Measurements from ENCODE around the gene TSG101.

TSG101 gene

DNA sequence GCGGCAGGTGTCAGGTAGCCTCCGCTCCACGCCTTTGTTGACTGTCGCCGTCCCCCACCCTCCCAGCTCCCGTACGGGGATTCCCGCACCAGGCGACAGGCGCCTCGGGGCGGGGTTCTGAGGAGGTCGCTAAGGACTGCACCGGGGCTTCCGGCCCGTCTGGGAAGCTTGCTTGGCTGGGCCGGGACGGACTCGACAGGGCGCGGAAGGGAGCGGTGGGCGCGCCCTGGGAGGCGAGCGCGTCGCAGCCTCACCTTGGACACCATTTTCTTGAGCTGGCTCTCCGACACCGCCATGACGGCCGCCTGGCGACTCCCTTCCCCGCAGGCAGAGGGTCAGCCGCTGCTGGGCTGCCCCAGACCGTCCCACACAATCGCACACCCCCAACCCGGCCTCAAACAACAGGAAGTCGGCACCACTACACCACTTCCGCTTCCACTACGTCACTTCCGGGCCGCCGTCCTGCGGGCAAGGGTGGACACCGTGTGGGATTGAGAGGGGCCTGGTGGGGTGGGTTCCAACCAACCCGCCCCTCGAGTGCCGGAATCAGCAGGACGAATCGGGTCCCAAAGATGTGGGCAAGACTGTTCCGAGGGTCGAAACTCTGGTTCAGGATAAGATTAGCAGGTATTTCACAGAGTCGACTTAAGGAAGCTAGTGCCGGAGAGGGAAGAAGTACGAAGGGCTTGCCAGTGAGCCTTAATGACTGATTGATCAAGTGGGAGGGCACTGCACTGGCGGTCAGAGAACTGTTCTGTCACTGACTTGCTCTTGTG lies at the start of gene TSG101 (continued):
- TF ChIP-seq ZSCAN23 (tag by site-specific recombination; IDR thresholded peaks at IDR 0.05) (no peak), SP7 (tag by site-specific recombination; IDR thresholded peaks at IDR 0.05) (peak; percentile 64), ZNF155 (tag by site-specific recombination; IDR thresholded peaks at IDR 0.05) (no peak), ZNF548 (tag by site-specific recombination; IDR thresholded peaks at IDR 0.05) (no peak), ZNF776 (tag by site-specific recombination; IDR thresholded peaks at IDR 0.05; ENCODE audit: borderline replicate concordance) (no peak), ZNF394 (tag by site-specific recombination; IDR thresholded peaks at IDR 0.05; ENCODE audit: borderline replicate concordance) (no peak), ZNF10 (tag by site-specific recombination; IDR thresholded peaks at IDR 0.05) (no peak), ZEB2 (tag by site-specific recombination; IDR thresholded peaks at IDR 0.05) (0 out of 2 replicates have a peak, but pooled peaks have one; percentile 34), KLF16 (tag by site-specific recombination; IDR thresholded peaks at IDR 0.05) (peak; percentile 49; the same call in 1 of the 2 replicates), ZNF624 (tag by site-specific recombination; IDR thresholded peaks at IDR 0.05) (no peak; the same call in 1 of the 2 replicates), ZNF391 (tag by site-specific recombination; IDR thresholded peaks at IDR 0.05; ENCODE audit: borderline replicate concordance, low read depth) (no peak), ZNF202 (tag by site-specific recombination; IDR thresholded peaks at IDR 0.05; ENCODE audit: borderline replicate concordance) (no peak), PRDM1 (tag by site-specific recombination; IDR thresholded peaks at IDR 0.05) (no peak), ZNF585B (tag by site-specific recombination; IDR thresholded peaks at IDR 0.05) (no peak), ZNF514 (tag by site-specific recombination; IDR thresholded peaks at IDR 0.05) (no peak), ZNF302 (tag by site-specific recombination; IDR thresholded peaks at IDR 0.05; ENCODE audit: low read depth) (no peak), SP2 (tag by site-specific recombination; IDR thresholded peaks at IDR 0.05) (peak; percentile 93), ZNF707 (tag by site-specific recombination; IDR thresholded peaks at IDR 0.05) (no peak), HOXD13 (CRISPR knock-in tag; IDR thresholded peaks at IDR 0.05; ENCODE audit: borderline replicate concordance) (no peak), ZNF785 (tag by site-specific recombination; IDR thresholded peaks at IDR 0.05) (no peak), ZNF211 (tag by site-specific recombination; IDR thresholded peaks at IDR 0.05; ENCODE audit: low read depth) (no peak), MYNN (tag by site-specific recombination; IDR thresholded peaks at IDR 0.05; ENCODE audit: borderline replicate concordance) (no peak), ZNF121 (tag by site-specific recombination; IDR thresholded peaks at IDR 0.05) (no peak), ZNF529 (tag by site-specific recombination; IDR thresholded peaks at IDR 0.05; ENCODE audit: insufficient replicate concordance) (no peak), ZNF571 (tag by site-specific recombination; IDR thresholded peaks at IDR 0.05) (no peak), ZNF366 (tag by site-specific recombination; conservative IDR thresholded peaks at IDR 0.05) (no peak)
- TF ChIP-seq, protein P1, sequence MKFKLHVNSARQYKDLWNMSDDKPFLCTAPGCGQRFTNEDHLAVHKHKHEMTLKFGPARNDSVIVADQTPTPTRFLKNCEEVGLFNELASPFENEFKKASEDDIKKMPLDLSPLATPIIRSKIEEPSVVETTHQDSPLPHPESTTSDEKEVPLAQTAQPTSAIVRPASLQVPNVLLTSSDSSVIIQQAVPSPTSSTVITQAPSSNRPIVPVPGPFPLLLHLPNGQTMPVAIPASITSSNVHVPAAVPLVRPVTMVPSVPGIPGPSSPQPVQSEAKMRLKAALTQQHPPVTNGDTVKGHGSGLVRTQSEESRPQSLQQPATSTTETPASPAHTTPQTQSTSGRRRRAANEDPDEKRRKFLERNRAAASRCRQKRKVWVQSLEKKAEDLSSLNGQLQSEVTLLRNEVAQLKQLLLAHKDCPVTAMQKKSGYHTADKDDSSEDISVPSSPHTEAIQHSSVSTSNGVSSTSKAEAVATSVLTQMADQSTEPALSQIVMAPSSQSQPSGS (tag by site-specific recombination; IDR thresholded peaks at IDR 0.05; ENCODE audit: low read depth): peak; percentile 85
- TF ChIP-seq, protein P2, sequence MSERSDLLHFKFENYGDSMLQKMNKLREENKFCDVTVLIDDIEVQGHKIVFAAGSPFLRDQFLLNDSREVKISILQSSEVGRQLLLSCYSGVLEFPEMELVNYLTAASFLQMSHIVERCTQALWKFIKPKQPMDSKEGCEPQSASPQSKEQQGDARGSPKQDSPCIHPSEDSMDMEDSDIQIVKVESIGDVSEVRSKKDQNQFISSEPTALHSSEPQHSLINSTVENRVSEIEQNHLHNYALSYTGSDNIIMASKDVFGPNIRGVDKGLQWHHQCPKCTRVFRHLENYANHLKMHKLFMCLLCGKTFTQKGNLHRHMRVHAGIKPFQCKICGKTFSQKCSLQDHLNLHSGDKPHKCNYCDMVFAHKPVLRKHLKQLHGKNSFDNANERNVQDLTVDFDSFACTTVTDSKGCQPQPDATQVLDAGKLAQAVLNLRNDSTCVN (tag by site-specific recombination; optimal IDR thresholded peaks at IDR 0.05): peak; percentile 68
- TF ChIP-seq, protein P3, sequence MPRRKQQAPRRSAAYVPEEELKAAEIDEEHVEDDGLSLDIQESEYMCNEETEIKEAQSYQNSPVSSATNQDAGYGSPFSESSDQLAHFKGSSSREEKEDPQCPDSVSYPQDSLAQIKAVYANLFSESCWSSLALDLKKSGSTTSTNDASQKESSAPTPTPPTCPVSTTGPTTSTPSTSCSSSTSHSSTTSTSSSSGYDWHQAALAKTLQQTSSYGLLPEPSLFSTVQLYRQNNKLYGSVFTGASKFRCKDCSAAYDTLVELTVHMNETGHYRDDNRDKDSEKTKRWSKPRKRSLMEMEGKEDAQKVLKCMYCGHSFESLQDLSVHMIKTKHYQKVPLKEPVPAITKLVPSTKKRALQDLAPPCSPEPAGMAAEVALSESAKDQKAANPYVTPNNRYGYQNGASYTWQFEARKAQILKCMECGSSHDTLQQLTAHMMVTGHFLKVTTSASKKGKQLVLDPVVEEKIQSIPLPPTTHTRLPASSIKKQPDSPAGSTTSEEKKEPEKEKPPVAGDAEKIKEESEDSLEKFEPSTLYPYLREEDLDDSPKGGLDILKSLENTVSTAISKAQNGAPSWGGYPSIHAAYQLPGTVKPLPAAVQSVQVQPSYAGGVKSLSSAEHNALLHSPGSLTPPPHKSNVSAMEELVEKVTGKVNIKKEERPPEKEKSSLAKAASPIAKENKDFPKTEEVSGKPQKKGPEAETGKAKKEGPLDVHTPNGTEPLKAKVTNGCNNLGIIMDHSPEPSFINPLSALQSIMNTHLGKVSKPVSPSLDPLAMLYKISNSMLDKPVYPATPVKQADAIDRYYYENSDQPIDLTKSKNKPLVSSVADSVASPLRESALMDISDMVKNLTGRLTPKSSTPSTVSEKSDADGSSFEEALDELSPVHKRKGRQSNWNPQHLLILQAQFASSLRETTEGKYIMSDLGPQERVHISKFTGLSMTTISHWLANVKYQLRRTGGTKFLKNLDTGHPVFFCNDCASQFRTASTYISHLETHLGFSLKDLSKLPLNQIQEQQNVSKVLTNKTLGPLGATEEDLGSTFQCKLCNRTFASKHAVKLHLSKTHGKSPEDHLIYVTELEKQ (tag by site-specific recombination; IDR thresholded peaks at IDR 0.05; ENCODE audit: borderline replicate concordance): no peak
- TF ChIP-seq, protein P4, sequence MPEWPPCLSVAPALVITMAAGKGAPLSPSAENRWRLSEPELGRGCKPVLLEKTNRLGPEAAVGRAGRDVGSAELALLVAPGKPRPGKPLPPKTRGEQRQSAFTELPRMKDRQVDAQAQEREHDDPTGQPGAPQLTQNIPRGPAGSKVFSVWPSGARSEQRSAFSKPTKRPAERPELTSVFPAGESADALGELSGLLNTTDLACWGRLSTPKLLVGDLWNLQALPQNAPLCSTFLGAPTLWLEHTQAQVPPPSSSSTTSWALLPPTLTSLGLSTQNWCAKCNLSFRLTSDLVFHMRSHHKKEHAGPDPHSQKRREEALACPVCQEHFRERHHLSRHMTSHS (tag by site-specific recombination; IDR thresholded peaks at IDR 0.05): no peak
- TF ChIP-seq, protein P5, sequence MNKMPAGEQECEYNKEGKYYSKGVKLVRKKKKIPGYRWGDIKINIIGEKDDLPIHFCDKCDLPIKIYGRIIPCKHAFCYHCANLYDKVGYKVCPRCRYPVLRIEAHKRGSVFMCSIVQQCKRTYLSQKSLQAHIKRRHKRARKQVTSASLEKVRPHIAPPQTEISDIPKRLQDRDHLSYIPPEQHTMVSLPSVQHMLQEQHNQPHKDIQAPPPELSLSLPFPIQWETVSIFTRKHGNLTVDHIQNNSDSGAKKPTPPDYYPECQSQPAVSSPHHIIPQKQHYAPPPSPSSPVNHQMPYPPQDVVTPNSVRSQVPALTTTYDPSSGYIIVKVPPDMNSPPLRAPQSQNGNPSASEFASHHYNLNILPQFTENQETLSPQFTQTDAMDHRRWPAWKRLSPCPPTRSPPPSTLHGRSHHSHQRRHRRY (tag by site-specific recombination; IDR thresholded peaks at IDR 0.05): no peak
